HG03354 (cell line): ENCODE results near the gene ZCCHC8.

Experiments
- ATAC-seq: cut with Tn5 transposase; IDR thresholded peaks from one replicate; pipeline ENCODE4 v1.9.1; 2021; ENCODE audit warnings: mild to moderate bottlenecking; ENCODE audit not compliant: unreplicated experiment, poor library complexity, severe bottlenecking

ZCCHC8 gene

DNA sequence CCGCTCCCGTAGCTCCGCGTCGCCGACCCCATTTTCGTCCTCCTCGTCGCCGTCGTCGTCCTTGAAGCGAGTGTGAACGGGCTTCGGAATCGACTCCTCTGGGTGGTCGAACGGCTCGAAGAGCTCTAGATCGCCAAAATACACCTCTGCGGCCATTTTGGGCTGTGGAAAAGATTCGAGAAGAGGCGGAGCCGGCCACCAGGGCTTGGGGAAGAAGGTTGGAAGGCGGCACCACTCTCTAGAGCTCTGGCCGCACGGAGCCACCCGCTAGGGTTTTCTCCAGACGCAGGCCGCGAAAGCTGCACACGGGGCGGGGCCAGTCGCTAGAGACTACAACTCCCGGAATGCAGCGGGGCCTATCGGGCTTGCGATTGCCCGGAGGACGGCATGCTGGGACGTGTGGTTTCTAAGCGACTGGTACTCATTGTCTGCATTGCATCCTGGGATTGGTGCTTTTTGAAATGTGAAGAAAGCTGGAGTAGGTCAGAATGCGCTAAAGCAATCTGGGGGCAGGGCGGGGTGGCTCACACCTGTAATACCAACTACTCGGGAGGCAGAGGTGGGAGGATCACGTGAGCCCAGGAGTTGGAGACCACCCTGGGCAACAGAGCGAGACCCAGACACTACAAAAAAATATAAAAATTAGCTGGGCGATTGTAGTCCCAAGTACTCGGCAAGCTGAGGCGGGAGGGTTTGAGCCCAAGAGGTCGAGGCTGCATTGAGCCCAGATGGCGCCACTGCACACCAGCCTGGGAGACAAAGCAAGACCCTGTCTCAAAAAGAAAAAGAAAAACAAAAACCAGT, at the start of gene ZCCHC8:
TSS of gene ZCCHC8 (minus strand) at position 248 of the 804 bp plus-strand sequence. CDS start at position 156, 92 bp downstream.
- peak; percentile 94 for ATAC-seq

DNA sequence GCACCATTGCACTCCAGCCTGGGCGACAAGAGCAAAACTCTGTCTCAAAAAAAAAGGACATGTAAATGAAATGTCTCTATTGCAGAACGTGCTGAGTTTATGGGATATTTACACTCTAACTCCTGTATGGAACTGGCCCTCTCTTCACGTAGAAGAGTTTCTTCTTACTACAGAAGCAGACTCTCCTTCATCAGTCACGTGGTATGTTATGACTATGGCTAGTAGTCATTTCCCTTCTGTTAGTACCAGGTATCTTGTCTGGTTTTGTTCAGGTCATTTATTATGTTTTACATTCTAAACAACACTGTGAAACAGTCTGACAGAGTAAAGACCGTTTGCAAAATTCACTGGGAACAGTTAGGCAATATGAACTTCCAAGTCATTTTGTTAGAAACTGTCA, 46.6 kb upstream of the ZCCHC8 start:
- no peak for ATAC-seq

DNA sequence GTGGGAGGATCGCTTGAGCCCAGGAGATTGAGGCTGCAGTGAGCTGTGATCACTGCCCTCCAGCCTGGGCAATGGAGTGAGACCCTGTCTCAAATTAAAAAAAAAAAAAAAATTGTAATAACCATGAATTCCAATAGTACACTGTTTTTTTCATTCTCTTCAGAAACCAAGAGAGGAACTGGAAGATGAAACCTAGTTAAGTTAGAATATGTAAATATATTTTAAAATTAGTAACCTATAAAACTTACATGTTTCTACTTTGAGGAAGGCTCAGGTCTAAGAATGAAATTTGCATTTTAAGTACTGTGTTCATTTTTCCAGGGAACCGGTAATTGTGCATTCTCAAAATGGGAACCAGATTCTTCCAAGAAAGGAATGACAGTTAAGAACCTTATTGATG, 45.1 kb upstream of the ZCCHC8 start:
- ATAC-seq: peak; percentile 85

DNA sequence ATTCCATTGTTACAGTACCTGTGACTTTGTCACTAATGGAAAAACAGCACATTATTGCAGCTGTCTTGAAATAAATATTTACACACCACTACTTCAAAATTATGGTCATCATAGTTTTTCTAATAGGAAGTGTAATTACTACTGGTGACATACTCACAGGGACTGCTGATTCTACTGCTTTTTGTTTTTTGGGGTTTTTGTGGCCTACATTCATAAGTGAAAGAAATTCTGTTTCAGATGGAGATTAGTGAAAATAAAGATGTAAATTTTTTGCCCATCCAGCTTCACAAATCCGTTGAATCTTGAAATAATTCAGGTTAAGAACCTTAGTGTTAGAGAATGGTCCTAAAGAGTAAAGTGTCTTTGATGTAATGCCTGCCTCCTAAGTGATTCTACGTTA, 43.8 kb upstream of the ZCCHC8 start:
- ATAC-seq: no peak

DNA sequence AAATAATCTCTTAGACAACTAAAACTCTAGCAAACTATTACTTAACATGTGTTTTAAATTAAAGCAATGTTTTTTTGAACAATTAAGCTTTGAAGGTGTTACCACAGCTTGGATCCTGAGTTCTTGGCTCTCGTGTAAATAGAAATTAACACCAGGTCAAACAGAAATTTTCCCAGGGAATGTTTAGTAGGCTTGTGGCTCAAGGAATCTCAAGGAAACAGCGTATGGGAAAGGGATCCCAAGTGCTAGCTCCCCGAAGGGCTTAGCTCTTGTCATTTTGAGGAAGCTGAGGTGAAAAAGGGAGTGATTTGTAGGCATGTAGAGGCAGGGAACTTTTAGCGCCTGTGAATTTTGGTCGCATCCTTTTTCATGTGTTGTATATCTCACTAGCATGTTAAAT, 37.8 kb upstream of the ZCCHC8 start:
- ATAC-seq: no peak

DNA sequence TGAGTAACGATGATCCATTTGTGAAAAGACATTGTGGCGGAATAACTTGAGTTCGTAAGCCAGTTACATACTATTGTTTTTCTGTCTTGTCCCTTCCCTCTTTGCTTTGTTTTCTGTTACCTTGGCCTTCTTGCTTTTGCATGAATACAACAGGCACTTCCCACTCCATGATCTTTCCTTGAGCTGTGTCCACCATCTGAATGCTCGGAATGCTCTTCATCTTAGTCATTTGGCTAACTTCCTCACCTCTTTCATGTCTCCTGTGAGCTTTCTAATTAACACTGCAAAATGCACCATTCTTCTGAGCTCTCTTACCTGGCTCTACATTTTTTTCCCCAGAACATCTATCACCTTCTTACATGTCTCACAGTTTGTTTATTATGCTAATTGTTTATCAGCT, 36.3 kb upstream of the ZCCHC8 start:
- no peak for ATAC-seq

DNA sequence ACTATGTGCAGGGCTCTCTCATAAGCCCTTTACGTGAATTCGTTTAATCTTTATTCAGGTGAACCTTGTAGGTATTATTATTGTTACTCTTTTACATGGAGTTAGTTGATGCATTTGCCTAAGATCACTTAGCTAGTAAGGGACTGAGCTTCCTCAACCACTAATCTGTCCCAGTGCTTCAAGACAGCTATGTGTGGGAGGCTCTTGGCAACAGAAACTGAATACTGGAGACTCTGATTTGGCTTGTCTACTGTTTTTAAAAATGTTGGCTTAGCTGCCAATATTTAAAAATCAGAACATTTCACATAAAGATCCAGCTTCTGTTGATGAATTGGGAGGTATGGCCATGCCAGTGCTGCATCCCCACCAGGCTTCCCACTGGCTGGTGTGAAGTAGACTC, 33.1 kb upstream of the ZCCHC8 start:
- ATAC-seq: no peak

DNA sequence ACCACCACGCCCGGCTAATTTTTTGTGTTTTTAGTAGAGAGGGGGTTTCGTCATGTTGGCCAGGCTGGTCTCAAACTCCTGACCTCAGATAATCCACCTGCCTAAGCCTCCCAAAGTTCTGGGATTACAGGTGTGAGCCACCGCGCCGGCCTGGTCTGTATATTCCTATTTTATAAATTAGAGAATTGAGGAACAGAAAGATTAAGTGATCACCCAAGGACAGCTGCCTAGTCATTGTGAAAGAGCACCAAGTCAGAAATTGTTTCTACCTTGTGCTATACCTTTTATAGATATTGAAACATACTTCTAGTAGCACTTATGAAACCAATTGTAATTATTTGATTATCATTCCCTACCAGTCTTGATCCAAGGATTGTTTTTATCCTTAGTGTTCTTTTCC, 28.3 kb upstream of the ZCCHC8 start:
- no peak for ATAC-seq

DNA sequence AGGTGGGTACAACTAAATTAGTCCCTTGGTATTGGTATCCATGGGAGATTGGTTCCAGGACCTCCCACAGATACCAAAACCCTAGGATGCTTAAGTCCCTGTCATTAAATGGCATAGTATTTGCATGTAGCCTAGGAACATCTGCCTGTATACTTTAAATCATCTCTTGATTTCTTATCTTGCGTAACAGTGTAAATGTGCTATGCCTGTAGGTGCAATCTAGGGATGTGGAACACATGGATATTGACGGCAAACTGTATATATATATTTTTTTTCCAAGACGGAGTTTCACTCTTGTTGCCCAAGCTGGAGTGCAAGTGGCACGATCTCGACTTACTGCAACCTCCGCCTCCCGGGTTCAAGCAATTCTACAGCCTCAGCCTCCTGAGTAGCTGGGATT, 27.9 kb upstream of the ZCCHC8 start:
- no peak for ATAC-seq

DNA sequence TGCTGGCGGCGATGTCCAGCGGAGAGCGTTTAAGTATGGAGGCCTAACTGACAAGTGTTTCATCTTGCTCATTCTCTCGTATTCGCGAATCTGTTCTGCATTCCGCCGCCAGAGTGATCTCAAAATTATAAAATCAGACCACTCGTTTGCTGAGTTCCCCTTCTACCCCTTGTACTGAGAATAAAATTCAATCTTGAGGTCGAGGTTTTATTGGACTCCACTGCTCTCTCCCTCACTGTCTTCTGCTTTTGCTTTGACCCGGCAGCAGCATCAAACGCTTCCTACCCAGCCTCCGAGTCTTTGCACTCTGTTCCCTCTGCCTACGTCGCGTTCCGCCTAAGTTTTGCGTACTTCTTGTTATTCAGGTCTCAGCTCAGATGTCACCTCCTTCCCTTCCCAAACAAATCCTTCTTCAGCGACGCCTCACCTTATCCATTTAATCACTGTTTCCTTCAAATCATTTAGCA, 26.8 kb upstream of the ZCCHC8 start:
- no peak for ATAC-seq

DNA sequence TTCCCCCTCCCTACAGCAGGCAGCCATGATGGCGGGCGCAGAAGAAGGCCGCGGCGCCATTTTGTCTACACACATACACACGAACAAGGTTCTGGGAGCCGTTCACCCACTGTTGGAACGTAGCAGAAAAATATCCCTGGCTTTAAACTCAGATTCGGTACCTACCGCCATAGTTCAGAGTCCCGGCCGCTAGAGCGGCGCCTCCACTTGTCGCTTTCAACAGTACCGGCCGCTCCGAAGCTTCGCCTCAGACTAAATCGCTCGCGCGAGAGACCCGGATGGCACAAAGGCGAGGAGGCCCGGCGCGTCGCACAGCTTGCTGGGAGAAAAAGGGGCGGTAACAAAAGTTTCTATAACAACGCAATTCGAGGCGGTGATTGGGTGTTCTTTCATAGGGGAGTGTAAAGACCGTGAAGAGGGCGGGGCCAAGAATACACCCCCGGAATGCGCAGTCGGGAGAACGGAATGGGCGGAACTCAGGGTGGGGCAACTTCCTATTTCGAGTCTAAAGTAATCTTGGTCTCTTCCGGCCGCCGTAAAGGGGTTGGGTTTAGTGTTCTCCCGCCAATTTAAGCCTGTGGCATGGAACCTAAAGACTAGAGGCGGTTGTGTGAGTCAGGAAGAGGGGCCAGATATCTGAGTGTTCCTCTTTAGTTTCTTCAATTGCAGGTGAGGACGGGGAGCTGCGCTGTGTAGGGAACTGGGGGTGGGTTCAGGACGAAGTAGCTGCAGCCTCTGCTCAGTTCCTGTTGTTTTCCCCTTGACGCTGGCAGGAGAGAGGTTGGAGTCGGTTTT, 26.1 kb upstream of the ZCCHC8 start, which contains the start of the genes KNTC1 and RSRC2:
TSS of gene KNTC1 (plus strand) at position 567 of the 795 bp plus-strand sequence. CDS start 2,815 bp downstream, outside the sequence.
TSS of gene RSRC2 (minus strand) at position 254 of the 795 bp plus-strand sequence. CDS start at position 171, 83 bp downstream.
- ATAC-seq: peak; percentile 91

DNA sequence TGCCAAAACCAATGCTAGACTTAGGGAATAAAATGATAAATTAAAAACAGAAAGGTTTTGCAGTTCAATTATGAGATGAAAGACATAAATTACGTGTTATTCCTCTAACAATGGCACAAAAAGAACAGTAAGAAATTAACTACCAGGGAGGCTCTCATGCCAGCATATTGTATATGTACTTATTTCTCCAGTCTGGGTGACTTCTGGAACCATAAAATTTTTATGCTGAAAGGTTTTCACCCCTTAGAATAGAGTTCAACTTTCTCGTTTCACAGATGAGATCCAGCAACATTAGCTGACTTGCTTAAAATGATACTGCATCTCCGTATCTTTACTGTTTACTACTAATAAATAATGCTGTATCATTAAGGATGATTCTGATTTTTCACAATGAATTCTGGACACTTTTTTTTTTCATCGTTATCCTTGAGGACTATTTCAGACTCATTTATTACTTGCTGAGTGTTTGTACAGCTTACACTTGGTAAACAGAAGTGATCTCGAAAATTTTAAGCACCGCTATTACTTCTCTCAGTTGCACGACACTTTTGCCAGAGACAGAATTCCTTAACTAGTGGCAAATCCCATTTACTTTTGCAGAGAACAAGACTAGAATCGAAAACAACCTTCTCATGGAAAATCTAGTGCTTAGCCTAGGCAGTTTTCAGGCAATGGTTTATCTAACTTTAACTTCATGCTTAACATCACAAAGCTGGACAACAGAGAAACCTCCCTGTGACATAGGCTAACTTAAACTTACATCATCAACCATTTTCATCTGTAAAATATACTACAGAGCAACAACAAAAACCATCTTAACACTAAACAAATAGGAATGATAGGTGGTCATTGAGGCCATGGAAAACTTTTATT, 23.4 kb upstream of the ZCCHC8 start:
- ATAC-seq: no peak

DNA sequence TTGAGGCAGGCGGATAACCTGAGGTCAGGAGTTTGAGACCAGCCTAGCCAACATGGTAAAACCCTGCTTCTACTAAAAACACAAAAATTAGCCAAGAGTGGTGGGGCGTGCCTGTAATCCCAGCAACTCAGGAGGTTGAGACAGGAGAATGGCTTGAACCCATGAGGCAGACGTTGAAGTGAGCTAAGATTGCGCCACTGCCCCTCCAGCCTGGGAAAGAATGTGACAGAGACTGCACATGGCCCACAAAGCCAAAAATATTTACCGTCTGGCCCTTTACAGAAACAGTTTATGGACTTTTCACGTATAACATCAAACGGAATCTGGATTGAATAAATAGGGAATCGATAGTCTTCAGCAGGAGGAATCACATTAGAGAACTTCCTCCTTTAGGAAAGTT, 22.5 kb upstream of the ZCCHC8 start:
- no peak for ATAC-seq

DNA sequence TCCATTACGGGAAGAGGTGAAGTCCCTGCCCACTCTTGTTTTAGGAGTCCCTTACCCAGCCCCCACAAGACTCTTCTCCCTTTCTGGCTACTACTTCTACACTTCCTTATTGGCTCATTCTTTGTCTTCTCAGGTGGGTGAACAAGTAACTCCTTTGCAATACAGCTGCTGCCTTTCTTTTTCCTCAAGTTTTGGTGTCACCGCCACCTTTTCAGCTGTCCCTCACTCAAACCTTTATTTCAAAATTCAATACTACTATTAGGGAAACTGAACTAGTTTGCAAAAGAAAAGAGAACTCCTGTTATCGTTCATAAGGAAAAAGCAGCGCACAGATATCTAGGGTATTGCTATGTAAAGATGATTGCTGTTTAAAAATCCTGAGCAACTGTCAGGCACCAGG, 19.9 kb upstream of the ZCCHC8 start:
- no peak for ATAC-seq

DNA sequence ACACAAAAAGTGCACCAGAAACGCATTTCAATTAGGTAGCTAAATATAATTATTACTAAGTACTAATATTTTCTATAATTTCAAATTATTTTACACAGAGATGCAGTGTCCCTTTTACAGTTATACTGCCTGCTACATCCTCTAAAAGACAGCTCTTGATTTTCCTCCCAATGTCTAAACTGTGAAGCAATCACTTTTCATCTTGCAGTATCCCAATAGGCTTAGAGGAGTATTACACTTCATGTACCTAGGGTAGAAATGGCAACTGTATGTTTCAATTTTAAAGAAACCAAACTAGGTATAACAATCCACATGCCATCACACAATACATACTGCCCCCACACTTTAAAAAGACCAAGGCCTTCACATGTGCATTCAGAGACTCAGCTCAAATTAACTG, 18.7 kb upstream of the ZCCHC8 start:
- ATAC-seq: no peak

DNA sequence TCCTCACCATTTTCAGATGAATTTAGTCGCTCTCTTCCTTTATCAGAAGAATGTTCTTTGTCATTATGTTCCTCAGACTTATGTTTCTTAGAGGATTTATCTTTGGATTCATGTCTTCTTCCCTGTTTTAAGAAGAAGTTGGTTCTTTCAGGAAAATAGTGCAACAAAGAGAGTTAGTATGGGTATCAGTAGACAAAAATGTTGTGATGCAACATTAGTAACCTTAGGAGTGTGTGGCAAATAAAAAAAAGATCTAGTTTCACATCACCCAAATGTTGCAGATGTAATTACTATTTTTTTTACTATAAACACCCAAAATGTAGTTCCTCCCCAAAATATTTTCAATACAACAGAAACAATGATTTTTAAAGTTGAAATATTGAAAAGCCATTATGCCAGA, 18.2 kb upstream of the ZCCHC8 start:
- ATAC-seq: no peak

DNA sequence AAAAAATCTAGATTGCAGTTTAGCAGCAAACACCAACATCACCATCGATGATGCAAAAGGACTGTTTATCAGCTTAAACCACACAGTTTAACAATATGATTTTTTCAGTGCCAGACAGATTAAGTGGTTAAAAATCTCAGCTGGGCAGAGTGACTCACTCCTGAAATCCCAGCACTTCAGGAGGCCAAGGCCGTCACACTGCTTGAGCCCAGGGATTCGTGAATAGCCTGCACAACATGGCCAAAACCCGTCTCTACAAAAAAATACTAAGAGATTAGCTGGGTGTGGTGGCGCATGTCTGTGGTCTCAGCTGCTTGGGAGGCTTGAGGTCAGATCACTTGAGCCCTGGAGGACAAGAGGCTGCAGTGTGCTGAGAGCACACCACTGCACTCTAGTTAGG, 17.1 kb upstream of the ZCCHC8 start:
- ATAC-seq: no peak

DNA sequence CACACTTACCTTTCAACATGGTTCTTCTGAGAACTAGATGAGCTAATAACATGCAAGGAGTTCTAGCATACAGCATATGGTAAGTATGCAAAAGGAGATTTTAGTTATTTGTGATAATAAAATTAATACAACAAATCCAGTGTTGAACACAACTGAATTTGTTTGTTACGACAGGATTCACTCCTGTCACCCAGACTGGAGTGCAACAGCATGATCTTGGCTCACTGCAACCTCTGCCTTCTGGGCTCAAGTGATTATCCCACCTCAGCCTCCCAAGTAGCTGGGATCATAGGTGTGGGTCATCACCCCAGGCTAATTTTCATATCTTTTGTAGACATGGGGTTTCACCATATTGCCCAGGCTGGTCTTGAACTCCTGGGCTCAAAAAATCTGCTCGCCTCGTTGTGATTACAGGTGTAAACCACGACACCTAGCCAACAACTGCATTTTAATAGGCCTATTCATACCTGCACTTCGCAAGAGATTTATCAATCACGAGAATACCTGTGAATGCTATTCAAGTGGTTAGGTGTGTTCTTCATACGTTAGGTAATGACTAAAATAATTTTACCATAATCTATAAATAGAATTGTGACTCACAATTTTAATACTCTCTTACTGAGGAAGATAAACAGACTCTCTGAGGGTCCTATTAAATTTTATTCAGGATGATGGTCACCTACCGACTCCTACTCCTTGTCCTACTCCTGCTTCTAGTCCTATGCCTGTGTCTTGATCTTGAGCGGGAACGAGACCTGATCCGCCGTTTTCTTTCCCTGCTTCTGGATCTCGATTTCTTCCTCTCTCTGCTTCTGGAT, 16.0 kb upstream of the ZCCHC8 start:
- no peak for ATAC-seq

DNA sequence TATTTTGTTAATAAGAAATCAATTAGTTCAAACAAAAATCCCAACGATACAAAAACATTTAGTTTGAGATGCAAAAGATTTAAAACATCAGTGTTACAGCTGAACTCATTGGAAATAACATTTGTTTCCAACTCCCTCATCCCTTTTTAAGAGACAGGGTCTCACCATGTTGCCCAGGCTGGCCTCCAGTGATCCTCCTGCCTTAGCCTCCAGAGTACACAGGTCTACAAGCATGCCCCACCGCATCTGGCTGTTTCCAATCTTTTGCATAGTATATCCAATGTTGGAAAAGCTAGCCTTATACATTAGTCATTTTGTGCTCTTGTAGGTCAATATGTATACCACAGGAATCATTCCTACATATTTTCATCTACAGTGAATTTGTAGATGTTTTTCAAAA, 14.5 kb upstream of the ZCCHC8 start:
- no peak for ATAC-seq
